ENCODE measurements around the gene GALNT18.

The GALNT18 gene

DNA sequence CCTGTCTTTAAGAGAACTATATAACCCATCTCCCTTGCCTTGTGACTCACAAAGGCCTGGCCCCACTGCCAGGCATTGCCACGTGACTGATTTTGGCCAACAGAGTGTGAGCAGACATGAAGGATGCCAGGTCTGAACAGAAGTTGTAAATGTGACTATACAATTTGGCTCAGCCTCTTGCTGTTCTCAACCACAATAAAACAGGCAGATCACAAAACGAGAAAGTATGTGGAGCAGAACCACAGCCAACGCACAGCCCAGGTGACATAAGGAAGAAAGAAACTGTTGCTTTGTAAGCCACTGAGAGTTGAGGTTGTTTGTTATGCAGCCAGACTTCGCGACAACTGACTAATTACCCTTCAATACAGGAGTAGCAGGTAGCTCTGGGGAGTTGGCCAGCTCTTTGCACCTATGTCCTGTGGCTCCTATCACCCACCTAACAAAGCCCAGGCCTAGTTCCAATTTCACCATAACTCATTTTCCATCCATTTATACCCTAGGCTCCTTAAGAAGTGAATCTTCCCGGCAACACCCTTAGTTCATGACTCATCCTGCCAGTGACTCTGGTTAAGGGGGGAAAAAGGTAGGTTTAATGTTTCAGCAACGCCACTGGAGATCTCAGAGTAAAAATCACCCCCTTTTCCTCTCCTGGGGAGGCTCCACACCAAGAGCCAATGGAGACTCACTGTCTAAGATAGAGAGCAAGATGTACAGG is 53.7 kb downstream of the GALNT18 start:
- no peaks in the 10 kb centered on the region for H3K4me1 ChIP-seq (ENCODE audit: insufficient read depth, low read length)
- no peaks in the 10 kb centered on the region for H3K36me3 ChIP-seq (ENCODE audit: insufficient read depth, low read length)
- H2AFZ ChIP-seq (ENCODE audit: low read depth, low read length) = no peak overlapping the region
- H3K27me3 ChIP-seq (ENCODE audit: insufficient read depth, low read length) = no peaks in the 10 kb centered on the region
- no peak overlapping the region for H3K4me3 ChIP-seq (ENCODE audit: low read length)
- no peaks in the 10 kb centered on the region for H3K9me3 ChIP-seq (ENCODE audit: low read length)

DNA sequence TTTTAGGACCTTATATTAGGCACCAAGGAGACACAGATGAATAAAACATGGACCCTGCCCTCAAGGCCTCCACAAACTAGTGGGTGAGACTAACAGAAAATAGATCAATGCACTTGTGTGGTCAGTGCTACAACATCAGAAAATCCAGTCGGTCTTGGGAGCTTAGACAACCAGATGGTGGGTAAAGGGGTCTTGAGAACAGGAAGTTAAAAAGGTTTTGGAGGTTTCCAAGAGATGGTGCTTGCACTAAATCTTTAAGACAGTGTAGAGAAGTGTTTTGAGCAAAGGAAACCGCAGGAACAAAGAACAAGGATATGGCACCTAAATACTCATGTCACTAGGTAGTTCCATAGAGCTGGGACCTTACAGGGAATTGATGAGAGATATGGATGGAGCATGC is 56.2 kb downstream of the GALNT18 start:
- H3K36me3 ChIP-seq (ENCODE audit: insufficient read depth, low read length) = no peaks in the 10 kb centered on the region
- H3K27me3 ChIP-seq (ENCODE audit: insufficient read depth, low read length) = no peaks in the 10 kb centered on the region
- no peak overlapping the region for H2AFZ ChIP-seq (ENCODE audit: low read depth, low read length)
- H3K9me3 ChIP-seq (ENCODE audit: low read length) = no peaks in the 10 kb centered on the region
- H3K4me1 ChIP-seq (ENCODE audit: insufficient read depth, low read length) = no peaks in the 10 kb centered on the region
- no peak overlapping the region for H3K4me3 ChIP-seq (ENCODE audit: low read length)

- Histone ChIP-seq H3K4me1 (ENCODE audit: insufficient read depth, low read length) (no peaks in the 10 kb centered on the region), H3K4me3 (ENCODE audit: low read length) (no peak overlapping the region), H3K36me3 (ENCODE audit: insufficient read depth, low read length) (no peaks in the 10 kb centered on the region), H3K27me3 (ENCODE audit: insufficient read depth, low read length) (no peaks in the 10 kb centered on the region), H2AFZ (ENCODE audit: low read depth, low read length) (no peak overlapping the region), H3K9me3 (ENCODE audit: low read length) (no peaks in the 10 kb centered on the region)
These were observed 58.4 kb downstream of the GALNT18 start for GRCh38 chr11:11563200-11563975.

DNA sequence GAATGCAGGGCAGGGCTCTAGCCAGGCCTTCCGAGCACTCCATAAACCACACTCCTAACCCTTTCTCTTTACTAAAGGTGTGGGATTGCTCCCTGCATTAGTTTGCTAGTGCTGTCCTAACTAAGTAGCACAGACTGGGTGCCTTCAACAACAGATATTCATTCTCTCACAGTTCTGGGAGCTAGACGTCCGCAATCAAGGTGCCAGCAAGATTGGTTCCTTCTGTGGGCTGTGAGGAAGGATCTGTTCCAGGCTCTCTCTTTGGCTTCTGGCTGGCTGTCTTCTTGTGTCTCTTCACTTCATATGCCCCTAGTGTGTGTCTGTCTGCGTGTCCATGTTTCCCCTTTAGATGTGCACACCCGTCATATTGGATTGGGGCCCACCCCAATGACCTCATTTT is 59.8 kb downstream of the GALNT18 start:
- Histone ChIP-seq H3K36me3 (ENCODE audit: insufficient read depth, low read length) (no peaks in the 10 kb centered on the region), H3K4me1 (ENCODE audit: insufficient read depth, low read length) (no peaks in the 10 kb centered on the region), H3K27me3 (ENCODE audit: insufficient read depth, low read length) (no peaks in the 10 kb centered on the region), H3K9me3 (ENCODE audit: low read length) (no peaks in the 10 kb centered on the region), H2AFZ (ENCODE audit: low read depth, low read length) (no peak overlapping the region), H3K4me3 (ENCODE audit: low read length) (no peak overlapping the region)

DNA sequence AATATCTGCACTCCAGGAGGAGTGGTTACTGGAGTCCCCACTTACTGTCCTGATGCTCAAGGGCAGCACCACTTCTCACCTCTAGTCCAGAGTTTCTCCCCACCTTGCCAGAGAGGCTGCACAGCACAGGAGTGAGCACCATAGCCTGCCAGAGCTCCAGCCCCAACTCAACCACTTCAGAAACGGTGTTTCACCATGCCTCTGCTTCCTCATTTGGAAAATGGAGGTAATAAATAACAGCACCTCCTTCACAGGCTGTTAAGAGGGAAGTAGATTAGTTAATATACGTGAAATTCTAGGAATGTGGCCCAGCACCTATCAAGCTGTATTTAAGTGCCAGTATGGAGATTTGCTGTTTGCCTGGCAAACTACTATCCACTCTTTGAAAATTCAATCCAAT is 63.0 kb downstream of the GALNT18 start:
- Histone ChIP-seq H3K4me1 (ENCODE audit: insufficient read depth, low read length) (no peaks in the 10 kb centered on the region), H3K4me3 (ENCODE audit: low read length) (no peak overlapping the region), H3K27me3 (ENCODE audit: insufficient read depth, low read length) (no peaks in the 10 kb centered on the region), H3K9me3 (ENCODE audit: low read length) (no peaks in the 10 kb centered on the region), H3K36me3 (ENCODE audit: insufficient read depth, low read length) (no peaks in the 10 kb centered on the region), H2AFZ (ENCODE audit: low read depth, low read length) (no peak overlapping the region)

GRCh38 chr11:11558396-11558795 is 63.4 kb downstream of the GALNT18 start:
- no peaks in the 10 kb centered on the region for H3K9me3 ChIP-seq (ENCODE audit: low read length)
- H3K36me3 ChIP-seq (ENCODE audit: insufficient read depth, low read length) = no peaks in the 10 kb centered on the region
- H3K4me1 ChIP-seq (ENCODE audit: insufficient read depth, low read length) = no peaks in the 10 kb centered on the region
- H3K4me3 ChIP-seq (ENCODE audit: low read length) = no peak overlapping the region
- no peak overlapping the region for H2AFZ ChIP-seq (ENCODE audit: low read depth, low read length)
- no peaks in the 10 kb centered on the region for H3K27me3 ChIP-seq (ENCODE audit: insufficient read depth, low read length)

- Histone ChIP-seq H3K4me1 (ENCODE audit: insufficient read depth, low read length) (no peaks in the 10 kb centered on the region), H3K36me3 (ENCODE audit: insufficient read depth, low read length) (no peaks in the 10 kb centered on the region), H3K4me3 (ENCODE audit: low read length) (no peak overlapping the region), H3K27me3 (ENCODE audit: insufficient read depth, low read length) (no peaks in the 10 kb centered on the region), H2AFZ (ENCODE audit: low read depth, low read length) (no peak overlapping the region), H3K9me3 (ENCODE audit: low read length) (no peaks in the 10 kb centered on the region)
These were observed 66.6 kb downstream of the GALNT18 start for GRCh38 chr11:11555208-11555607.

- Histone ChIP-seq H3K4me3 (ENCODE audit: low read length) (no peak overlapping the region), H2AFZ (ENCODE audit: low read depth, low read length) (no peak overlapping the region), H3K4me1 (ENCODE audit: insufficient read depth, low read length) (no peaks in the 10 kb centered on the region), H3K9me3 (ENCODE audit: low read length) (no peaks in the 10 kb centered on the region), H3K27me3 (ENCODE audit: insufficient read depth, low read length) (no peaks in the 10 kb centered on the region), H3K36me3 (ENCODE audit: insufficient read depth, low read length) (no peaks in the 10 kb centered on the region)
These were observed 68.2 kb downstream of the GALNT18 start for GRCh38 chr11:11553573-11553972.

- H2AFZ ChIP-seq (ENCODE audit: low read depth, low read length) = no peak overlapping the region
- no peaks in the 10 kb centered on the region for H3K9me3 ChIP-seq (ENCODE audit: low read length)
- H3K27me3 ChIP-seq (ENCODE audit: insufficient read depth, low read length) = no peaks in the 10 kb centered on the region
- H3K36me3 ChIP-seq (ENCODE audit: insufficient read depth, low read length) = no peaks in the 10 kb centered on the region
- H3K4me1 ChIP-seq (ENCODE audit: insufficient read depth, low read length) = no peaks in the 10 kb centered on the region
- H3K4me3 ChIP-seq (ENCODE audit: low read length) = no peak overlapping the region
These were observed 69.2 kb downstream of the GALNT18 start for GRCh38 chr11:11552529-11553087.

- no peaks in the 10 kb centered on the region for H3K9me3 ChIP-seq (ENCODE audit: low read length)
- H3K4me1 ChIP-seq (ENCODE audit: insufficient read depth, low read length) = no peaks in the 10 kb centered on the region
- no peak overlapping the region for H2AFZ ChIP-seq (ENCODE audit: low read depth, low read length)
- no peaks in the 10 kb centered on the region for H3K27me3 ChIP-seq (ENCODE audit: insufficient read depth, low read length)
- no peak overlapping the region for H3K4me3 ChIP-seq (ENCODE audit: low read length)
- H3K36me3 ChIP-seq (ENCODE audit: insufficient read depth, low read length) = no peaks in the 10 kb centered on the region
These were observed 71.3 kb downstream of the GALNT18 start for GRCh38 chr11:11550534-11550933.

DNA sequence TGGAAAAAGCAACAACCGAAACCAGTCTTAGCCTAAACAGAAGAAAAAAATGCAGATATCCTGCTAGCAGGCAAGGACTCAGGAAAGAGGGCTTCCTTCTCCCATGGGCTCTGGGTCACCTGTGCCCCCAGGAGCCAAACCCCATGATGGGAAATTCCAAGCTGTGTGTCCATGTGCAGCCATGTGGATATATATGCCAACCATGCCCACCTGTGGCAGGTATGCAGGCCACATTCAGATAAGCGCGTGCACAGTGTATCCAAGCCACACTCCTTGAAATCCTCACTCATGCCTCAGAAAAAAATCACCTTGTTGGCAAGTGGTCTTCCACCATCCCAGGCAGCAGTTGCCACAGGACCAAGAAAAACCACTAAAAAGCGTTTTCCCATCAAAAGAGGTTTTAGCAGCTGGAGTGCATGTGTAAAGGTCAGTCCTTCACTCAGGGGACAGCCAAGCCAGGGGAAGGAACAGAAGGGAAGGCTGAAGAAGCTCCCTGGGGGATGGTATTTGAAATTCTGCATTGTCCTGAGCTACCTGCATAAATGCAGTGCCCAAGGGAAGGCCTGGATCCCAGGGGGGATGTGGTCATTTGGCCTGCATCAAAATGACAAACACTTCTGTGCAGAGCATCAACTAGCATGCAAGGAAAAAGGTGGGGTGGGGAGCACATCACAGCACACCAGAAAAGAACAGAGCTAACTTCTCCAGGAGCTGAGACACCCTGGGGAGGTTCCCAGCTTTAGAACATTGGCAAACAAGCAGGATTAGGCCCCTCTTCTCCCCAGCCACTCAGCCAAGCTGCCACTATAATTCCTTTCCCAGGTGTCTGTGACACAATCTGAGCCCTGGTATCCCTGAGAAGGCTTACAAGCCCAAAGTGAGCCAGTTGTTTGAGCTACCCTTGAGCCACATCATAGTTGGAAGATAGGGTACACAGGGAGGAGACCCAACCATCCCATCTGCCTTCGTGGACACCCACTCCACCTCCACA is 76.2 kb downstream of the GALNT18 start:
- no peaks in the 10 kb centered on the region for H3K9me3 ChIP-seq (ENCODE audit: low read length)
- no peak overlapping the region for H3K4me3 ChIP-seq (ENCODE audit: low read length)
- H3K36me3 ChIP-seq (ENCODE audit: insufficient read depth, low read length) = no peaks in the 10 kb centered on the region
- no peaks in the 10 kb centered on the region for H3K4me1 ChIP-seq (ENCODE audit: insufficient read depth, low read length)
- H2AFZ ChIP-seq (ENCODE audit: low read depth, low read length) = no peak overlapping the region
- H3K27me3 ChIP-seq (ENCODE audit: insufficient read depth, low read length) = no peaks in the 10 kb centered on the region

DNA sequence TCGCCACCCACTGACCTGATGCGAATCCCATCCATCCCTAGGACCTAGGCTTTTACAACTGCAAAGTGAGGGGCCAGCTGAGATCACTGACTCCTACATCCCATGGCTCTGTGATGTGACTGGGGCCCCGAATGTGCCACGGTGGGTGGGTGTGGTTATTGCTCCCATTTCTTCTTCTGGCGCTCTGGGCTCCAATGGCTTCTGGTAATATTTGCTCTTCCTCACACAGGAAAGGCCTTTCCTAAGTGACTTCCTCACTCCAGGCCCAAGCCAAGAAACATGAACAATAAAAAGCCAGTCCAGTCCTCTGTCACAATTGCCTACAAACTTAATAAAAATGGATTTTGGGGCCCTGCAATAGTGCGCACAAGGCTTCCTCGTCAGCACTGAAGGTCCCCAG is 78.1 kb downstream of the GALNT18 start:
- Histone ChIP-seq H3K9me3 (ENCODE audit: low read length) (no peaks in the 10 kb centered on the region), H3K36me3 (ENCODE audit: insufficient read depth, low read length) (no peaks in the 10 kb centered on the region), H3K4me1 (ENCODE audit: insufficient read depth, low read length) (no peaks in the 10 kb centered on the region), H3K4me3 (ENCODE audit: low read length) (no peak overlapping the region), H2AFZ (ENCODE audit: low read depth, low read length) (no peak overlapping the region), H3K27me3 (ENCODE audit: insufficient read depth, low read length) (no peaks in the 10 kb centered on the region)

Data from neuron (in vitro differentiated cells).